Suprapubic skin (tissue), 4 donors: ENCODE measurements around the gene EGR4.

Experiments
- POLR2A ChIP-seq, 2 donors: fragments of 450-650 bp; IDR thresholded peaks; one replicate each; pipeline ENCODE4 v1.6.1; 2017; ENCODE audit warnings: antibody characterized with exemption in 2 of 2, mild to moderate bottlenecking in 2 of 2, moderate library complexity in 2 of 2
- POLR2AphosphoS5 ChIP-seq, 3 donors: sonication (generic); formaldehyde crosslinking; IDR thresholded peaks; one replicate each; pipeline ENCODE4 v1.6.1; 2017; ENCODE audit warnings: antibody characterized with exemption in 3 of 3
- TF ChIP-seq, protein P1 (sequence below), 2 donors: fragments of 200-600 bp in 1 of 2; fragments of 450-650 bp in 1 of 2; sonication (generic) in 1 of 2; IDR thresholded peaks; one replicate each; pipeline ENCODE4 v1.5.1; 2016 to 2019; ENCODE audit warnings: antibody characterized with exemption in 2 of 2, mild to moderate bottlenecking in 1 of 2, moderate library complexity in 1 of 2

DNA sequence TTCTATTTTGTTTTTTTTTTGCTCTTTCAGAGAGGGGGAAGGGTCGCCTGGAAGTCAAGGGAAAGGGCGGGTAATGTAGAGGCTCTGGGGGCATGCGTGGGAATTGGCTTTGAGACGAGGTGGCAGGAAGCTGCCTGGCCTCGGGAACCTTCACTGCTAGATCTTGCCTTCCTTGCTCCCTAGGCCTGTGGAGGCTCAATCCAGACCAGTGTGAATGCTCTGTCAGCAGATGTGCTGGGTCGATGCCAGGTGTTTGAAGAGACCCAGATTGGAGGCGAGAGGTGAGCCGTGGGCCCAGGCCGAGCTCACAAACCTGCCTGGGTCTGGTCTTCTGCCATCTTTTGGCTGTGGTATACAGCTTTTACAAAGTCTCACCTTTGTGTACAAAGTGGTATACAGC lies 43.7 kb downstream of the EGR4 start:
- no peak for TF ChIP-seq POLR2A (IDR thresholded peaks at IDR 0.05)
- TF ChIP-seq, protein P1, sequence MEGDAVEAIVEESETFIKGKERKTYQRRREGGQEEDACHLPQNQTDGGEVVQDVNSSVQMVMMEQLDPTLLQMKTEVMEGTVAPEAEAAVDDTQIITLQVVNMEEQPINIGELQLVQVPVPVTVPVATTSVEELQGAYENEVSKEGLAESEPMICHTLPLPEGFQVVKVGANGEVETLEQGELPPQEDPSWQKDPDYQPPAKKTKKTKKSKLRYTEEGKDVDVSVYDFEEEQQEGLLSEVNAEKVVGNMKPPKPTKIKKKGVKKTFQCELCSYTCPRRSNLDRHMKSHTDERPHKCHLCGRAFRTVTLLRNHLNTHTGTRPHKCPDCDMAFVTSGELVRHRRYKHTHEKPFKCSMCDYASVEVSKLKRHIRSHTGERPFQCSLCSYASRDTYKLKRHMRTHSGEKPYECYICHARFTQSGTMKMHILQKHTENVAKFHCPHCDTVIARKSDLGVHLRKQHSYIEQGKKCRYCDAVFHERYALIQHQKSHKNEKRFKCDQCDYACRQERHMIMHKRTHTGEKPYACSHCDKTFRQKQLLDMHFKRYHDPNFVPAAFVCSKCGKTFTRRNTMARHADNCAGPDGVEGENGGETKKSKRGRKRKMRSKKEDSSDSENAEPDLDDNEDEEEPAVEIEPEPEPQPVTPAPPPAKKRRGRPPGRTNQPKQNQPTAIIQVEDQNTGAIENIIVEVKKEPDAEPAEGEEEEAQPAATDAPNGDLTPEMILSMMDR (IDR thresholded peaks at IDR 0.05): no peak
- no peak for TF ChIP-seq POLR2AphosphoS5 (IDR thresholded peaks at IDR 0.05)
